HCT116 (cell line): ENCODE data around the gene AIRE. TPM values are rescaled to one million over a fixed set of nuclear protein-coding genes. Genes with fewer than 3 reads are reported as not detected.

Experiments
- ATAC-seq: fragments of 200-7000 bp; cut with Tn5 transposase; 2 replicates; pipeline ENCODE4 v1.9.1; 2020; ENCODE audit warnings: mild to moderate bottlenecking, moderate library complexity
- BruUV-seq: library from RNA; stranded (reverse); fragments of 400-500 nt; replicated peaks from 2 replicates; lab custom pipeline; 2021; lab: Mats Ljungman, UMichigan
- CTCF ChIA-PET: fragments of 300-600 bp; sonication (Branson Sonifier 250); formaldehyde crosslinking; loops from one replicate; lab custom pipeline; 2021; ENCODE audit warnings: antibody characterized with exemption; lab: Charles Lee
- POLR2A ChIA-PET: fragments of 300-600, 350-600 bp; sonication (Branson Sonifier 250); formaldehyde crosslinking; loops from one replicate; lab custom pipeline; 2021; ENCODE audit warnings: antibody characterized with exemption; lab: Charles Lee
- RAD21 ChIA-PET, 2 experiments: fragments of 300-600 bp; sonication (Branson Sonifier 250); formaldehyde crosslinking; loops; one replicate each; lab custom pipeline; 2023; ENCODE audit warnings: low total read pairs in 2 of 2; ENCODE audit not compliant: uncharacterized antibody in 2 of 2, unreplicated experiment in 2 of 2, low non-redundant PET in 1 of 2; lab: Charles Lee
- DNase-seq: peaks from one replicate; pipeline ENCODE4 v3.0.0-alpha.2; 2010; ENCODE audit warnings: low read depth, low spot score
- H2AFZ ChIP-seq: fragments of 200-600 bp; shearing (Covaris generic), sonication (generic); 2 replicates; pipeline ENCODE4 v1.6.1; 2017; ENCODE audit warnings: low read depth, mixed run types, mixed read lengths, antibody characterized with exemption, low read length; ENCODE audit not compliant: poor library complexity, severe bottlenecking
- H3K27ac ChIP-seq: 2 replicates; pipeline ENCODE4 v1.5.1; 2012; ENCODE audit warnings: low read depth, low read length
- H3K27me3 ChIP-seq: fragments of 200-600 bp; sonication (generic); 2 replicates; pipeline ENCODE4 v1.6.1; 2016; ENCODE audit warnings: mixed run types, low read length, mixed read lengths; ENCODE audit not compliant: insufficient read depth
- H3K36me3 ChIP-seq, 2 experiments: fragments of 200-500 bp in 1 of 2; fragments of 200-600 bp in 1 of 2; sonication (Bioruptor generic) in 1 of 2; sonication (generic) in 1 of 2; 2 replicates each; pipeline versions ENCODE4 v1.5.1 to v1.6.1; 2014 to 2016; ENCODE audit warnings: low read length in 2 of 2, inconsistent platforms in 1 of 2, mixed read lengths in 1 of 2, mixed run types in 1 of 2; ENCODE audit not compliant: insufficient read depth in 2 of 2, control insufficient read depth in 1 of 2
- H3K4me1 ChIP-seq, 2 experiments: fragments of 200-600 bp in 1 of 2; sonication (generic) in 1 of 2; 2 replicates each; pipeline versions ENCODE4 v1.5.1 to v1.6.1; 2012 to 2017; ENCODE audit warnings: low read length in 2 of 2, inconsistent platforms in 1 of 2, mild to moderate bottlenecking in 1 of 2, mixed read lengths in 1 of 2, mixed run types in 1 of 2, moderate library complexity in 1 of 2; ENCODE audit not compliant: insufficient read depth in 2 of 2, control insufficient read depth in 1 of 2
- H3K4me2 ChIP-seq: fragments of 200-600 bp; sonication (generic); 2 replicates; pipeline ENCODE4 v1.6.1; 2017; ENCODE audit warnings: mixed run types, low read length, mixed read lengths
- H3K4me3 ChIP-seq, 2 experiments: fragments of 200-600 bp in 1 of 2; sonication (generic) in 1 of 2; replicated peaks in 1 of 2; 2 replicates each; pipeline ENCODE4 v1.5.1; 2011 to 2016; ENCODE audit warnings: low read length in 2 of 2, control low read depth in 1 of 2, low read depth in 1 of 2, mild to moderate bottlenecking in 1 of 2, mixed read lengths in 1 of 2, mixed run types in 1 of 2
- H3K79me2 ChIP-seq: fragments of 200-600 bp; sonication (generic); 2 replicates; pipeline ENCODE4 v1.6.1; 2017; ENCODE audit warnings: mild to moderate bottlenecking, mixed run types, low read length, moderate library complexity, mixed read lengths; ENCODE audit not compliant: insufficient read depth
- H3K9ac ChIP-seq: fragments of 200-600 bp; sonication (generic); 2 replicates; pipeline ENCODE4 v1.6.1; 2016; ENCODE audit warnings: low read length, mixed read lengths
- H3K9me2 ChIP-seq: fragments of 200-600 bp; sonication (generic), shearing (Covaris generic); 2 replicates; pipeline ENCODE4 v1.6.1; 2017; ENCODE audit warnings: mixed run types, mild to moderate bottlenecking, moderate library complexity; ENCODE audit not compliant: insufficient read depth
- H3K9me3 ChIP-seq, 2 experiments: fragments of 200-500 bp in 1 of 2; fragments of 200-600 bp in 1 of 2; sonication (Bioruptor generic) in 1 of 2; sonication (generic) in 1 of 2; 2 replicates each; pipeline ENCODE4 v1.6.1; 2014 to 2017; ENCODE audit warnings: low read length in 2 of 2, mixed read lengths in 2 of 2, inconsistent platforms in 1 of 2, low read depth in 1 of 2, mild to moderate bottlenecking in 1 of 2, mixed run types in 1 of 2, moderate library complexity in 1 of 2; ENCODE audit not compliant: control insufficient read depth in 1 of 2, insufficient read depth in 1 of 2
- H4K20me1 ChIP-seq: fragments of 200-600 bp; sonication (generic), shearing (Covaris generic); 2 replicates; pipeline ENCODE4 v1.6.1; 2017; ENCODE audit warnings: mixed run types, mild to moderate bottlenecking, moderate library complexity; ENCODE audit not compliant: insufficient read depth
- CBX3 ChIP-seq: IDR thresholded peaks from 2 replicates; pipeline ENCODE4 v1.6.1; 2012; ENCODE audit warnings: low read depth
- CEBPB ChIP-seq: IDR thresholded peaks from 2 replicates; pipeline ENCODE4 v1.6.1; 2012; ENCODE audit warnings: low read depth
- EGR1 ChIP-seq: IDR thresholded peaks from 2 replicates; pipeline ENCODE4 v1.6.1; 2012; ENCODE audit warnings: low read depth
- ELF1 ChIP-seq: IDR thresholded peaks from 2 replicates; pipeline ENCODE4 v1.6.1; 2012; ENCODE audit warnings: low read depth, borderline replicate concordance
- EZH2phosphoT487 ChIP-seq: fragments of 200-600 bp; IDR thresholded peaks from 2 replicates; pipeline ENCODE4 v1.6.1; 2018; ENCODE audit warnings: antibody characterized with exemption, borderline replicate concordance
- FOSL1 ChIP-seq: IDR thresholded peaks from 2 replicates; pipeline ENCODE4 v1.6.1; 2012; ENCODE audit warnings: low read depth
- MAX ChIP-seq: IDR thresholded peaks from 2 replicates; pipeline ENCODE4 v1.6.1; 2012
- POLR2A ChIP-seq: IDR thresholded peaks from 2 replicates; pipeline ENCODE4 v1.7.0; 2011; ENCODE audit warnings: borderline replicate concordance; ENCODE audit not compliant: insufficient read depth, insufficient read length; ENCODE audit errors: extremely low read depth
- POLR2AphosphoS5 ChIP-seq: IDR thresholded peaks from 2 replicates; pipeline ENCODE4 v1.6.1; 2011; ENCODE audit warnings: mild to moderate bottlenecking, low read depth, low read length, moderate library complexity
- RAD21 ChIP-seq: IDR thresholded peaks from 2 replicates; pipeline ENCODE4 v1.6.1; 2012; ENCODE audit warnings: low read depth, mild to moderate bottlenecking
- SP1 ChIP-seq: IDR thresholded peaks from 2 replicates; pipeline ENCODE4 v1.6.1; 2012; ENCODE audit warnings: low read depth
- SRF ChIP-seq: IDR thresholded peaks from 2 replicates; pipeline ENCODE4 v1.6.1; 2012; ENCODE audit warnings: low read depth
- TCF7L2 ChIP-seq: IDR thresholded peaks from 2 replicates; pipeline ENCODE4 v1.7.0; 2011; ENCODE audit warnings: borderline replicate concordance, inconsistent platforms; ENCODE audit not compliant: insufficient read depth, insufficient read length; ENCODE audit errors: extremely low read depth
- YY1 ChIP-seq: IDR thresholded peaks from 2 replicates; pipeline ENCODE4 v1.6.1; 2011; ENCODE audit warnings: low read length, low read depth, moderate library complexity, mild to moderate bottlenecking; ENCODE audit not compliant: insufficient replicate concordance; ENCODE audit errors: extremely low read depth
- ZFX ChIP-seq: fragments of 450-650 bp; IDR thresholded peaks from 2 replicates; pipeline ENCODE4 v1.6.1; 2017
- ZNF274 ChIP-seq: fragments of 200-500 bp; sonication (Bioruptor generic); IDR thresholded peaks from 2 replicates; pipeline ENCODE4 v1.6.1; 2014; ENCODE audit warnings: mild to moderate bottlenecking, low read depth, low read length, inconsistent platforms
- intact Hi-C: fragments of 100-400 bp; cut with micrococcal nuclease; formaldehyde crosslinking; loops from 2 replicates; pipeline ENCODE4 v1.10.0; 2022
- total RNA-seq: library from RNA; stranded (reverse); gene quantifications from one replicate; pipeline ENCODE4 v1.2.1, GENCODE V29; 2021; ENCODE audit not compliant: unreplicated experiment
- TF ChIP-seq, protein P1 (sequence below): IDR thresholded peaks from 2 replicates; pipeline ENCODE4 v1.6.1; 2012

Gene AIRE
- total RNA-seq, 1 experiment from 2014 or later, result not detected

DNA sequence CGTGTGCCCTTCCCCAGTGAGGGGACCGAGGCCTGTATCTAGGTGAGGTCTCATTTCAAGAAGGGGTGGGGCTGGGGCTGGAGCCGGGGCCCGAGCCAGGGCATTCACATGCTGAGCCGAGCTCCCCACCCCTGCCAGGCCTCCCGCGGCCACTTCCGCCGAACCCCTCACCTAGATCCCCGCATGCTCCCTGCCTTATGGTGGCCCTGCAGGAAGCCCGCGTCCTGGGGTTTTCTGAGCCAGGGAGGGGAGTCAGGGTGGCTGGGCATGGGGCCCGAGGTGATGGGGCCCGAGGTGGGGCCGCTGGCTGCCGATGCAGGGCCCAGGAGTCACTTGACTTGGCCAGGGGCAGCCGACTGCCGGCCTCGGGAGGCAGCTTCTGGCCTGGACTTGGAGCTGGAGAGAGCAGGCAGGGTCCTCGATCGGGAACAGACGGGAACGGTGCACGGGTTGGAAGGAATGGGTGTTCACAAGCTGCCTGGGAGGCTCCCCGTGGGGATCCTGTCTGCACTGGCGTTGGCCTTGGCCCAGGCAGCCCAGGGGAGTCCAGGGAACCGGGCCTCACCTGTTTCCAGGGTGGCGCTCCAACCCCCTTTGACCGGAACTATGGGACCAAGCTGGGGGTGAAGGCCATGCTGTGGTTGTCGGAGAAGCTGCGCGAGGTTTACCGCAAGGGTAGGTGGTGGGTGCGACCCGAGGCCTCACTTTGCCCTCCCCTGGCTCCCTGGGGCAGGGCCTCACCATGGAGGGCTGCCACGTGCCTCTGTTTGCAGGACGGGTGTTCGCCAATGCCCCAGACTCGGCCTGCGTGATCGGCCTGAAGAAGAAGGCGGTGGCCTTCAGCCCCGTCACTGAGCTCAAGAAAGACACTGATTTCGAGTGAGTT lies 40.0 kb downstream of the AIRE start:
- no peaks in the 10 kb centered on the region for H3K9me2 ChIP-seq
- H3K27ac ChIP-seq, result no peak overlapping the region
- H4K20me1 ChIP-seq, result no peaks in the 10 kb centered on the region
- ChIA-PET RAD21 (no interaction called here), POLR2A (interaction anchor here (0.6 kb wide), 1 partner anchor 13 kb away, joined by 5 read pairs; the partner anchor contains the start of gene CFAP410), CTCF (no interaction called here)
- H3K4me1 ChIP-seq, result no peaks in the 10 kb centered on the region
- ATAC-seq (no peak), DNase-seq (no peak)
- H3K4me2 ChIP-seq, result no peak overlapping the region
- no peaks in the 10 kb centered on the region; a peak in 1 of 4 replicates for H3K36me3 ChIP-seq
- H3K9me3 ChIP-seq, result no peaks in the 10 kb centered on the region
- no peaks in the 10 kb centered on the region for H3K79me2 ChIP-seq
- no TSS peak for BruUV-seq
- TF ChIP-seq SRF, result no peak
- TF ChIP-seq YY1, result no peak
- TF ChIP-seq CBX3, result no peak
- no peak for TF ChIP-seq SP1
- TF ChIP-seq ELF1, result no peak
- TF ChIP-seq ZNF274, result no peak
- TF ChIP-seq MAX, result no peak
- TF ChIP-seq FOSL1, result no peak
- TF ChIP-seq CEBPB, result no peak
- TF ChIP-seq TCF7L2, result no peak
- no peak for TF ChIP-seq RAD21
- TF ChIP-seq POLR2AphosphoS5, result no peak
- TF ChIP-seq EGR1, result no peak
- TF ChIP-seq, protein P1, sequence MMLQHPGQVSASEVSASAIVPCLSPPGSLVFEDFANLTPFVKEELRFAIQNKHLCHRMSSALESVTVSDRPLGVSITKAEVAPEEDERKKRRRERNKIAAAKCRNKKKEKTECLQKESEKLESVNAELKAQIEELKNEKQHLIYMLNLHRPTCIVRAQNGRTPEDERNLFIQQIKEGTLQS, result no peak
- no peak for TF ChIP-seq POLR2A
- TF ChIP-seq ZFX, result no peak
- TF ChIP-seq EZH2phosphoT487, result no peak
- H2AFZ ChIP-seq, result no peak overlapping the region
- H3K9ac ChIP-seq, result no peak overlapping the region
- H3K4me3 ChIP-seq, result no peak overlapping the region
- no peaks in the 10 kb centered on the region for H3K27me3 ChIP-seq
- intact Hi-C loops, result no loop called here
